ENCODE data around the gene CLMN. TPM values are rescaled to one million over a fixed set of nuclear protein-coding genes. Genes with fewer than 3 reads are reported as not detected.

Gene CLMN
- total and polyA plus RNA-seq, 9 of the 15 experiments (the other 6 are each of a cell fraction or from before 2014, with no cell fraction given), result 0.01 to 0.18 (median 0.07) TPM; not detected in 4

- TF ChIP-seq ZNF318 (IDR thresholded peaks at IDR 0.05; ENCODE audit: borderline replicate concordance in 1 of 2, low read depth in 1 of 2) (peak in 1 of 2 experiments; percentile 44; a peak in 1 of 4 replicates), ZNF174 (CRISPR knock-in tag; IDR thresholded peaks at IDR 0.05) (no peak)
Measured at GRCh38 chr14:95185033-95185766, 134.5 kb downstream of the CLMN start (continued).

All from K562 (cell line).